HG03135 (cell line): ENCODE results near the gene KRT17.
"Not testable (repeated sequence)": the region's sequence is repeated elsewhere in the genome, so short reads cannot be mapped to it uniquely, and the experiment has no call there.

Experiments
- ATAC-seq: cut with Tn5 transposase; IDR thresholded peaks from one replicate; pipeline ENCODE4 v1.9.1; 2021; ENCODE audit warnings: mild to moderate bottlenecking, moderate library complexity; ENCODE audit not compliant: unreplicated experiment

KRT17 gene

DNA sequence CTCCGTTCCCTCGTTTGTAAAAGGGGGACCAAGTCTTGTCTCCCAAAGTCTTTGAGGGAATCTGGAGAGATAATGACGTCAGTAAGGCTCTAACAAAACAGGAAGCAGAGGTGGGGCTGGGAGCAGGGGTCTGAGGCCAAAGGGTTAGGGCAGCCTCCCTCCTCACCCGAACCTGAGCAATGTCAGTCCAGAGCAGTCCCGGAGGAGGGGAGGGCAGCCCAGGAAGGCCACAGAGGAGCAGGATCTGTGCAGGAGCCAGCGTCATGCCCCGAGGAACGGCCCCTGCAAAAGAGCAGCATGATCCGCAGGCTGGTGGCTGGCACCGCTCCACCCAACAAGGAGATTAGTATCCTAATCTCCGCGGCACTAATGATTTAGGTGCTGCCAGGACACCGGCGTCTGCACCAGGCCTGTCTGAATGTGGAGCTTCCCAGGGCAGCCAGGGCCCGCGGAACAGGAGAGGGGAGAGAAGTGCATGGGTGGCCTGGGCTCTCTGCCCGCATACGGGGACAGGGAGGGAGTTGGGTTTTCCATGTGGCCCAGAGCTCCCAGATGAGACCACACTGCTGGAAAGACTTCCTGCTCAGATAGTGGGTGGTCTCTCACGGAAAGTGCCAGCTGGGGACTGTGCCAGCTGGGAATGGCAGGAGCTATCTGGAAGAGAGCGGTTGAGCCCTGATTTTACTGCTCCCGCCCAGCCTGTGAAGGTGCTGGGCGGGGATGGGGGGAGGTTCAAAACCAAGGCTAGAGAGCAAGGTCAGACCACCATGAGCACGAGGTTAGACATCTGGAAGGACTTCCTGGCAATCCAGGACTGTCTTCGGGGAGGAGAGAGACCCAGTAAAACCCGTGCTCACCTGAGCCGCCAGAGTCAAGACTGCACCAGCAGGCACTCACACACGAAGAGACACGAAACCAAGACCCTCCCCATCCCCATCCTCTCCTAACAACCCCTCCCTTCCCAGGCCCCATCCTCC lies 11.0 kb upstream of the KRT17 start:
- ATAC-seq: no peak

DNA sequence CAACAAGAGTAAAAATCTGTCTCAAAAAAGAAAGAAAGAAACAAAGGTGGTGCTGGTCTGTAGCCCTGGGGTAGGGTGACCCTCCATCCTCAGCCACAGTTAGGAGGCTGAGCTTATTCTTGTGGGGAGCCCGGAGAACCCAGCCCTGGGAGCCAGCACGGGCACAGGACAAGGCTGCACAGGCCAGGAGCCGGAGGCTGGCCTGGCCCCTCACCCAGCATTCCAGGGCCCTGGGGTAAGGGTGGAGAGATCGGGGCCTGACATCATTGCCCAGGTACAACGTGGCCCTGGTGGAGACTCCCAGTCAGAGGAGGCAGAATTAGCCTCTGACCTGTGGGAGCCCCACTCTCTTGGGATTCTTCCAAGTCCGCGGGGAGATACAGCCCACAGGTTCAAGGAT lies 10.3 kb upstream of the KRT17 start:
- ATAC-seq: no peak

DNA sequence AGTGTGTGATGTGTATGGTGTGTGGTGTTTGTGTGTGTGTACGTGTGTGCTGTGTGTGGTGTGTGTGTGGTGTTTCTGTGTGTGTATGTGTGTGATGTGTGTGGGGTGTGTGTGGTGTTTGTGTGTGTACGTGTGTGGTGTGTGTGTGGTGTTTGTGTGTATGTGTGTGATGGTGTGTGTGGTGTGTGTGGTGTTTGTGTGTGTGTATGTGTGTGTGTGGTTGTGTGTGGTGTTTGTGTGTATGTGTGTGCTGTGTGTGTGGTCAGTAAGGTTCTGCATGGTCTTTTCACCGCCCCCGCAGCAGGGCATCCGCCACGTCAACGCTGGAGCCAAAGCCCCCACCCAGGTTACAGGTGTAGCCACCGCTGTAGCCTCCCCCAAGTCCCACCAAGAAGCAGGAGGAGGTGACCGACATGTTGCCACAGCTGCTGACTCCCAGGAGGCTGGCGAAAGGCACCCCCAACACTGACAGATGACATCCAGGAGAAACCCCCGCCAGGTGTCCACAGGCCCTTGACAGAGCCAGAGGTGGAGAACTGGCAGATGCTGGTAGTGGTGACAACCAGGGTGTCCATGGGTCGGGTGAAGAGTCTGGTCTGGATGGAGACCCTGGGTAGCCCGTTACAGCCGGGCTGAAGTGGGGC lies 9.3 kb upstream of the KRT17 start:
- ATAC-seq: no peak

GRCh38 chr17:41632482-41633105 lies 8.2 kb upstream of the KRT17 start:
- ATAC-seq: no peak

GRCh38 chr17:41631898-41632285 lies 7.5 kb upstream of the KRT17 start:
- ATAC-seq: no peak

- no peak for ATAC-seq
Observed at GRCh38 chr17:41631025-41631897, 6.9 kb upstream of the KRT17 start.

- no peak for ATAC-seq
Observed at GRCh38 chr17:41629826-41630670, 5.7 kb upstream of the KRT17 start.

GRCh38 chr17:41629316-41629715 lies 4.9 kb upstream of the KRT17 start:
- ATAC-seq: no peak

- ATAC-seq: not testable (repeated sequence)
Observed at GRCh38 chr17:41628621-41629255, 4.4 kb upstream of the KRT17 start.

DNA sequence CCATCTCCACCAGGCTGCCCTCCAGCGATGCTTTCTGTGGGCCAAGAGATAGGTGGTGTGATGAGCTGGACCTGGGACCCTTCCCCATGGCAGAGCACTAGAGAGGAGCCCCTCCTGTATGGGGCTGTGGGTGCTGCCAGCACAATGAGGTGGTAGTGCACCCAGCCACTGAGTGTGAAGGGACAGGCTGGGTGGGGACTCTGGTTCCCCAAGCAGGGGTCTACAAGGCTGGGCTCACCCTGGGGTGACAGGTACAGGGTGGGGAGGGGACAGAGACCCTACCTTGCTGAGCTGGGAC lies 3.6 kb upstream of the KRT17 start:
- ATAC-seq: not testable (repeated sequence)

DNA sequence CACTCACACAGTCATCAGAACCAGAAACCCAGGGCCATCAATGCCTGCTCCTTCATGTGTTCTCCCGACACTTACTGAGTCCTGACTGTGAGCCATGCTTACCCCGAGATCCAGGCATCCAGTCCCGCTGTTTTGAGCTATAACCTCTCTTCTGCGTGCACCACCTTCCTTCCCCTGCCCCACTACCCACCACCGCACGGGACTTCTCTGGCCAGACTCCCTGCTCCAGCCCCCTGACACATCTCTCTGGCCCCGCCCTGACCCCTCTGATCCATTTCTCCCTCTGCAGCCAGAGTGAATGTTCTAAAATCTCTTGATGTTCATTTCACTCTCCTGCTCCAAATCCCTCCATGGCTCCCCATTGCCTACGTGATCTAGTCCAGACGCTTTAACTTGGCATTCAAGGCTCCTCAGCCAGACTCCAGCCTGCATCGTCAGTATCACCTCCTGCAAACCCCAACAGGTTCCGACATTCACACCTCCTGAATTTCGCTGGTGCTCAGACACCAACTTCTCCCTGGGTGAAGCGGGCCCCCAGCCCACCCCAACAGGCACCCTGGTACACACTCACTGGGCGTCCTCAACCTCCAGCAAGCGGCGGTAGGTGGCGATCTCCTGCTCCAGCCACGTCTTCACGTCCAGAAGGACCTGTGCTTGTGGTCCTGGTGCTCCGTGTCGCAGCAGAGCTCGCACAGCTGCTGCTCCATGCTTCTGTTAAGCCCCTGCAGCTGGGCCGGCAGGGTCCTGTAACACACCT lies 3.1 kb upstream of the KRT17 start:
- ATAC-seq: no peak

GRCh38 chr17:41626914-41627295 lies 2.5 kb upstream of the KRT17 start:
- ATAC-seq: not testable (repeated sequence)

DNA sequence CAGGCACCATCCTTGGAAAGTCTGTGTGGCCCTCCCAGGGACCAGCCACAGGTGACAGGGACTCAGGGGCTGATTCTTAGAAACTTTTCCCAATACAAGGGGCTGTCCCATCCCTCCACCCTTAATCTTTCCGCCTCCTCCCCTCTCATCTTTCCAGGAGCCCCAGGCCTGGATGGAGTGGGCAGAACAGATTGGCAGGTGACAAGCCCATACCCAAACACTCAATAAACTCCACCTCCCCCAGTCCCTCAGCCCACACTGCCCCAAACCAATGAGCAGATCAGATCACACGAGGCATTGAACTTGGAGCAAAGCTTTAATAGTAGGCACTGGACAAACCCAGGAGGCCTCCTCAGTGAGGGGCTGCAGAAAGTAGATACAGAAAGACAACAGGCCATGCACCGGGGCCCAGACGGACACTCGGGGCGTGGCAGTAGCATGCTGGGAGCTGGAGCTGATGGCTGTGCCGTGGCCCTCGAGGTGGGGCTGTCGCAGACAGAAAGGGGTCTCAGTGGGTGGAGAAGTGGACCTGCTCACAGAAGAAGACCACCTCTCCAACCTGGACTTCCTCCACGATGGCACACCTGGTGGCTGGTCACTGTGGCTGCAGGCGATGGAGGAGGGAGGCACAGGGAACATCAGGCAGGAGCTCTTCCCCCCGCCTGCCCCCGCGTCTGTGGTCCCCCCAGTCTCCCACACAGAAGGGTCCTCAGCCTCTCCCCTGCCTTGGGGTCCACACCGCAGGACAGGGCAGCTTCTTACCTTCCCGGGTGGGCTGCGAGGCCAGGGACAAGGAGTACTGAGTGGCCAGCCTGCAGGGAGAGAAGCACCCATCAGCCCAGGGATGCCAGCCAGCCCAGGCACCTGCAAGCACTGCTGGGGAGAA lies 1.9 kb upstream of the KRT17 start:
- not testable (repeated sequence) for ATAC-seq

DNA sequence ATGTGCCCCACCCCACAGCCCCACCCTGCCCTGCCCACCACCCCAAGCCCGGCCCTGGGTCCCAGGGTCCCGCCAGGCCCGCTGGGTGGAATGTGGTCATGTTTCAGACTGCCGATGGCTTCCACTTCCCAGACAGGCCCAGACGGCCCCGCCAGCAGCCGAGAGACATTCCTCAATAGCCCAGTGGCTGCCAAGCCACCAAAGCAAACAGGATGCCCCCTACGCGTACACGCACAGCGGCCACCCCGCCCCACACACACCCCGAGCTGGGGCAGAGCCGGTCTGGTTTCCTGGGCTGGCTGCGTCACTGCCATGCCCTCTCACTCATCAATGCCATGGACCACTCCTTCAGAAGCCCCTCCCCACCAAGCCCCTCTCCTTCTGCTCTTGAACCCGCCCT lies 1.2 kb upstream of the KRT17 start:
- no peak for ATAC-seq

DNA sequence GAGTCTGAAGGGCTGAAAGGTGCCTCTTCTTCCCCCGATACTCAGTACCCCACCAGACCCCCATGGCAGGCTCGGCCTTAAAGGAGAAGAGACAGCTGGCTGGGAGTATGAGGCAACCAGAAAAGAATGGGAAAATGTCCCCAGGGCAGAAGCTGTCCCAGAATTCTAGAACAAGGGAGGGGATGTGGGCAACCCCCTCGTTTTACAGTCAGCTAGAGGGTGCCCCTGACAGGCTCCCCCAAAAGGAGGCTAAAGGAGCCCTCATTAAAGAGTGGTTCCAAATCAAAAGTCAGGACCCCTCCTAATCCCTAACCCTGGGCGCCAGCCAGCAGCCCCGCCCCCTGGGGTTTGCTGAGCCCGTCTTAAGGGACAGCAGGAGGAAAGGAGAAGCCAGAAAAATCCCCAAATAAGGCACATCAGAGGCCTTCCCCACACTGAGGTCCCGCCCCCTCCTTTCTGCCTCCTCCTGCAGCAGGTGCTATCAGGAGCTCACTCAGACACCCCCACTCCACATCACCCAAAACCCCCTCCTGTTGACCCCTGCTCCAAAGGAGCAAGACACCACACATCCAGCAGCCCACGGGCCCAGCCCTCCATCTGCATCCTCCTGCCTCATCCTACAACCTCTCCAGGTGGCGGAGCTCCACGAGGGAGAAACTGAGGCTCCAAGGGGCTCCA lies 1.1 kb downstream of the KRT17 start:
- ATAC-seq: not testable (repeated sequence)

- ATAC-seq: not testable (repeated sequence)
Observed at GRCh38 chr17:41622340-41623183, 1.8 kb downstream of the KRT17 start.
